K562 (cell line): ENCODE results near the gene ADPRH.

Experiments used
- CBX5 ChIP-seq: IDR thresholded peaks from 2 replicates; pipeline ENCODE4 v1.6.1; 2014; ENCODE audit warnings: low read depth, borderline replicate concordance
- CREB1 ChIP-seq, 2 experiments: sonication (generic) in 1 of 2; formaldehyde crosslinking in 1 of 2; IDR thresholded peaks; 2 replicates each; pipeline versions ENCODE4 v1.6.1 to v1.8.0; 2012 to 2022; ENCODE audit warnings: inconsistent platforms in 1 of 2, mild to moderate bottlenecking in 1 of 2, missing genetic modification reagents in 1 of 2, moderate library complexity in 1 of 2
- MTA1 ChIP-seq: fragments of 450-650 bp; IDR thresholded peaks from 2 replicates; pipeline ENCODE4 v1.6.1; 2017; ENCODE audit warnings: borderline replicate concordance
- RBM17 ChIP-seq: fragments of 200-400 bp; formaldehyde crosslinking; IDR thresholded peaks from 2 replicates; pipeline ENCODE4 v1.6.1; 2017; ENCODE audit warnings: low read depth, mild to moderate bottlenecking, low read length, borderline replicate concordance
- SP1 ChIP-seq: sonication (generic); formaldehyde crosslinking; IDR thresholded peaks from 2 replicates; pipeline ENCODE4 v1.8.1; 2022; ENCODE audit warnings: mild to moderate bottlenecking, missing genetic modification reagents
- ZEB2 ChIP-seq: fragments of 450-650 bp; IDR thresholded peaks from 2 replicates; pipeline ENCODE4 v1.6.1; 2016
- ZNF121 ChIP-seq: sonication (generic); formaldehyde crosslinking; conservative IDR thresholded peaks from 2 replicates; pipeline ENCODE4 v1.8.0; 2022; ENCODE audit warnings: missing genetic modification reagents

GRCh38 chr3:119620899-119621298, 41.6 kb downstream of the ADPRH start:
- TF ChIP-seq CBX5 (no peak), MTA1 (no peak), ZEB2 (no peak), CREB1 (IDR thresholded peaks at IDR 0.05) (no peak), CREB1 (CRISPR knock-in tag; IDR thresholded peaks at IDR 0.05) (no peak), ZNF121 (CRISPR knock-in tag) (no peak), SP1 (CRISPR knock-in tag) (no peak), RBM17 (no peak)
